Activated T-helper 1 cell treated with anti-CD3 and anti-CD28 coated beads, Interleukin-12 subunit alpha, Interleukin-12 subunit beta, Interleukin-2, Interleukin-4 antibody, amounts not matched to agents 30 ng/mL and 10 ng/mL and 1 ng/mL, durations not matched to agents 14 hours and 24 hours and 36 hours (primary cell): Measurements from ENCODE around the gene OCLN. TPM values are rescaled to one million over a fixed set of nuclear protein-coding genes. Genes with fewer than 3 reads are reported as not detected.
"Not testable (repeated sequence)": the region's sequence is repeated elsewhere in the genome, so short reads cannot be mapped to it uniquely, and the experiment has no call there.

ENCODE experiments used
- DNase-seq: peaks from one replicate; pipeline ENCODE4 v3.0.0; 2021; ENCODE audit warnings: low spot score
- H3K27ac Mint-ChIP-seq: one replicate; pipeline ENCODE4 v1.8.0; 2021; ENCODE audit warnings: mild to moderate bottlenecking, mixed read lengths
- H3K27me3 Mint-ChIP-seq: one replicate; pipeline ENCODE4 v1.8.0; 2022; ENCODE audit warnings: mild to moderate bottlenecking, moderate library complexity, mixed read lengths; ENCODE audit not compliant: insufficient read depth
- H3K36me3 Mint-ChIP-seq: one replicate; pipeline ENCODE4 v1.8.0; 2021; ENCODE audit warnings: low read depth, mixed read lengths
- H3K4me1 Mint-ChIP-seq: one replicate; pipeline ENCODE4 v1.8.0; 2021; ENCODE audit warnings: low read depth, mixed read lengths
- H3K4me3 Mint-ChIP-seq: one replicate; pipeline ENCODE4 v1.8.0; 2021; ENCODE audit warnings: mild to moderate bottlenecking, moderate library complexity, mixed read lengths
- H3K9me3 Mint-ChIP-seq: one replicate; pipeline ENCODE4 v1.8.0; 2021; ENCODE audit warnings: mixed read lengths
- intact Hi-C: fragments of 100-400 bp; cut with micrococcal nuclease; formaldehyde crosslinking; loops from one replicate; pipeline ENCODE4 v1.15.1; 2024
- total RNA-seq: library from RNA; stranded (reverse); gene quantifications from 2 replicates; pipeline ENCODE4 v1.2.3, GENCODE V29; 2022

Gene OCLN
- total RNA-seq, 1 donor from 2014 or later, result 0.10 TPM

DNA sequence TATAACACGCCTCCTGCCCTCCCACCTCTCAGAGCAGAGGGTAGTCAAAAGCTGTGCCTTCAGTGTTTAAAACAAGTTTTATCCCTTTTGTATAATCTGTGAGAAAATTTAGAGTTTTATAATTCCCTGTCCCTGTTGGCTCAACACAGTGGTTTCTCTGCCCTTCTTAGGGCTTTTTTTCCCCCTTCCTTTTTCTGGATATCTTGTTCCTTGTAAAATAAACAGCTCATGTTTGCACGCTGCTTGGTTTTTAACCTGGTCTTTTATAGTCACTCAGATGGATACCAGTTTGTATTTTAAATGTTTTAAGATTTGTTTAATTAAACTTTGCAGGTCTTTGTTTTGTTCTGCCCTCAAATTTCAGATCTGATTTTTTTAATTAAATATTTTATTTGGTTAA lies 26.7 kb downstream of the OCLN start:
- Mint-ChIP-seq H3K9me3 (no peaks in the 10 kb centered on the region), H3K4me3 (no peak overlapping the region), H3K27ac (no peak overlapping the region), H3K27me3 (no peaks in the 10 kb centered on the region), H3K36me3 (no peaks in the 10 kb centered on the region), H3K4me1 (no peaks in the 10 kb centered on the region)
- no peak for DNase-seq
- intact Hi-C loops, result no loop called here

- intact Hi-C loops, result no loop called here
- no peaks in the 10 kb centered on the region for H3K36me3 Mint-ChIP-seq
Measured at GRCh38 chr5:69522035-69522434, 29.4 kb downstream of the OCLN start.

GRCh38 chr5:69525490-69525889 lies 32.9 kb downstream of the OCLN start:
- H3K4me1 Mint-ChIP-seq, result no peaks in the 10 kb centered on the region
- no peak overlapping the region for H3K27ac Mint-ChIP-seq
- intact Hi-C loops, result no loop called here
- no peak overlapping the region for H3K4me3 Mint-ChIP-seq
- H3K27me3 Mint-ChIP-seq, result peaks cover 5% of the 10 kb centered on the region
- no peak for DNase-seq
- H3K9me3 Mint-ChIP-seq, result no peaks in the 10 kb centered on the region
- no peaks in the 10 kb centered on the region for H3K36me3 Mint-ChIP-seq

More at GRCh38 chr5:69522035-69522434, 29.4 kb downstream of the OCLN start:
- DNase-seq, result no peak
- no peaks in the 10 kb centered on the region for H3K9me3 Mint-ChIP-seq
- no peaks in the 10 kb centered on the region for H3K4me1 Mint-ChIP-seq
- H3K4me3 Mint-ChIP-seq, result no peak overlapping the region
- H3K27me3 Mint-ChIP-seq, result no peaks in the 10 kb centered on the region
- no peak overlapping the region for H3K27ac Mint-ChIP-seq

DNA sequence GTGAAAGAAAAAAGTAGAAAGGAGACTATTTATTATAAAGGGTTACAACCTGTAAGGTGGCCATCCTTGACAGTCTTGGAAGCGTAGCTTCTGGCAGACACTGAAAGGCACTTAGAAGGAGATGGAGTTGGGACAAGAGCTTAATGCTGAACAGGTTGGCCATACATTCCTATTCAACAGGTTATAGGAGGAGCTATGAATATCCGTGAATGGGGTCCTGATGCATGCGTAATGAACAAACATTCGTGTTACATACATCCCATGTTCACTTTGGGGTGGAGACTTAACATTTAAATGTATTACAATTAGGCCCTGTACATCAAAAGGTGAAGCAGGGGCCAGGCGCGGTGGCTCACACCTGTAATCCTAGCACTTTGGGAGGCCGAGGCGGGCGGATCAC lies 34.1 kb downstream of the OCLN start:
- no peak for DNase-seq
- Mint-ChIP-seq H3K4me1 (no peaks in the 10 kb centered on the region), H3K27me3 (peaks cover 5% of the 10 kb centered on the region), H3K27ac (no peak overlapping the region), H3K36me3 (no peaks in the 10 kb centered on the region), H3K4me3 (no peak overlapping the region), H3K9me3 (no peaks in the 10 kb centered on the region)
- intact Hi-C loops, result no loop called here

GRCh38 chr5:69527128-69527770 lies 34.7 kb downstream of the OCLN start:
- no peak for DNase-seq
- H3K27ac Mint-ChIP-seq, result no peak overlapping the region
- intact Hi-C loops, result no loop called here
- H3K4me3 Mint-ChIP-seq, result no peak overlapping the region
- H3K9me3 Mint-ChIP-seq, result no peaks in the 10 kb centered on the region
- peaks cover 5% of the 10 kb centered on the region for H3K27me3 Mint-ChIP-seq
- H3K36me3 Mint-ChIP-seq, result no peaks in the 10 kb centered on the region
- no peaks in the 10 kb centered on the region for H3K4me1 Mint-ChIP-seq

GRCh38 chr5:69528035-69528434 lies 35.4 kb downstream of the OCLN start:
- no peak for DNase-seq
- no peaks in the 10 kb centered on the region for H3K36me3 Mint-ChIP-seq
- H3K27ac Mint-ChIP-seq, result no peak overlapping the region
- no peaks in the 10 kb centered on the region for H3K9me3 Mint-ChIP-seq
- peaks cover 5% of the 10 kb centered on the region for H3K27me3 Mint-ChIP-seq
- no peaks in the 10 kb centered on the region for H3K4me1 Mint-ChIP-seq
- intact Hi-C loops, result no loop called here
- H3K4me3 Mint-ChIP-seq, result no peak overlapping the region

DNA sequence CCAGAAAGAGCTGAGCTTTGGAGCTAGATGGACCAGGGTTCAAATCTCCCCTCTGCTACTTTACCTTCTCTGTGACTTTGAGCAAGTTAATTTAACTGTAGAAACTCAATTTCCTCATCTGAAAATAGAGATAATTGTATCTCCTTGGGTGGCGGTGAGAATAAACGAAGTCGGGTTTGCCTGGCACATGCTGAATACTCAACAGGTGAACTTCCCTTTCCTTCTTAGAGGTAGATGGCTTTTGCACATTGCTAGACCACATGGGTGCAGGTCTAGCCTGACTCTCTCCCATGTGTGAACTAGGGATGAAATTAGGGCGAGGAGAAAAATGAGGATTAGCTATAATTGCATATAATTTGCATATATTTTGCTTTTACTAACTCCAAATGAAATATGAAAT lies 36.0 kb downstream of the OCLN start:
- Mint-ChIP-seq H3K27me3 (peaks cover 5% of the 10 kb centered on the region), H3K4me3 (no peak overlapping the region), H3K27ac (no peak overlapping the region), H3K36me3 (no peaks in the 10 kb centered on the region), H3K9me3 (no peaks in the 10 kb centered on the region), H3K4me1 (no peaks in the 10 kb centered on the region)
- intact Hi-C loops, result no loop called here
- DNase-seq, result no peak

DNA sequence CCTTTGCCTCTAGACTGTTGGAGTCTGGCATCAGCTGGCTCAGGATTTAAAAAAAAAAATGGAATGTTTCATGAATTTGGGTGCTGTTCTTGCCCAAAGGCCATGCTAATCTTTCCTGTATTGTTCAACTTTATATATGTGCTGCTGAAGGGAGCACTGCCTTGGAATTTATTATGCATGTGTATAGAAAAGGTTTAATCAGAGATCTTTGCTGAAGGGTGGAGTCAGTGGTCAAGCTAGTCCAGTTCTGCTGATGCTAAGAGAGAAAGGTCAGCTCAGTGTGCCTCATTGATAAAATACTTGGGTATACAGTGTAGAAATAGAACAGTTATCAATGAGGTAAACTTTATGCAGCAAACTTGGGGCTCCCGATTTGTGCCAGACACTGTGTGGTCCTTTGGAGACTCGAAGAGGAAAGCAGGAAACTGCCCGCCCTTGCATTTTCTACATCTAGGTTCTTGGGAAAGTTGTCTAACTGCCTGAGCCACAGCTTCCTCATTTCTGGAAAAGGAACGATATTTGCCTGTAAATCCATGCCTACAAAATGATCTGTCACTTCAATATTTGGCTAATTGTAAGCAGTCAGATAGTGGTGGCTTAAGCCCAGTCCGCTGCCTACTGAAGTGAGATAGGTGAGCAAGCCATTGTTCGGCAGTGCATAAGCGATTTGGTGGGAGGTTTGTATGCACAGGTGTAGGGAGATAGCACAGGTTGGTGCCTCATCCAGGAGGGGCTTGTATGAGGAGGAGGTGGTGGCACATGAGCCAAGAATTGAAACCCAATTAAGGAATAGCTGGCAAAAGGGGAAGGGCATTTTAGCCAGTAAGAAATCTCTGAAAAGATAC lies 38.2 kb downstream of the OCLN start:
- H3K27me3 Mint-ChIP-seq, result peaks cover 5% of the 10 kb centered on the region
- no peak overlapping the region for H3K27ac Mint-ChIP-seq
- no peaks in the 10 kb centered on the region for H3K36me3 Mint-ChIP-seq
- intact Hi-C loops, result no loop called here
- no peak overlapping the region for H3K4me3 Mint-ChIP-seq
- no peaks in the 10 kb centered on the region for H3K9me3 Mint-ChIP-seq
- no peaks in the 10 kb centered on the region for H3K4me1 Mint-ChIP-seq
- DNase-seq, result no peak

GRCh38 chr5:69531406-69531801 lies 38.8 kb downstream of the OCLN start:
- H3K27ac Mint-ChIP-seq, result no peak overlapping the region
- H3K36me3 Mint-ChIP-seq, result no peaks in the 10 kb centered on the region
- H3K4me3 Mint-ChIP-seq, result no peak overlapping the region

GRCh38 chr5:69537911-69538310 lies 45.3 kb downstream of the OCLN start:
- H3K36me3 Mint-ChIP-seq, H3K9me3 Mint-ChIP-seq, DNase-seq, H3K27me3 Mint-ChIP-seq, H3K4me1 Mint-ChIP-seq, H3K4me3 Mint-ChIP-seq, H3K27ac Mint-ChIP-seq, intact Hi-C loops: not testable (repeated sequence)

More at GRCh38 chr5:69531406-69531801, 38.8 kb downstream of the OCLN start:
- intact Hi-C loops, result no loop called here
- no peak for DNase-seq
- Mint-ChIP-seq H3K4me1 (no peaks in the 10 kb centered on the region), H3K27me3 (peaks cover 5% of the 10 kb centered on the region), H3K9me3 (no peaks in the 10 kb centered on the region)

DNA sequence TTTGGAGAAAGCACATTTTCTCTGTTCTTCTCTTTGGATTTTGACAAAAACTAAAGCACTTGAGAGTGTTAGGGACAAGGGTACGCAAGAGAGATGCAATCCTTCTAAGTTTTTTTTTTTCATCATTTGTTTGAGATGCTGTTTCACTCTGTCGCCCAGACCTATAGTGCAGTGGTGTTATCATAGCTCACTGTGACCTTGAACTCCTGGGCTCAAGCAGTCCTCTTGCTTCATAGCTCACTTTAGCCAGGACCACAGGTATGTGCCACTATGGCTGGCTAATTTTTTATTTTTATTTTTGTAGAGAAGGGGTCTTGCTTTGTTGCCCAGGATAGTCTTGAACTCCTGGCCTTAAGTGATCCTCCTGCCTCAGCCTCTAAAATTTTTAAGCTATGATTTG lies 46.1 kb downstream of the OCLN start:
- DNase-seq, H3K4me3 Mint-ChIP-seq, H3K9me3 Mint-ChIP-seq, H3K36me3 Mint-ChIP-seq, H3K27me3 Mint-ChIP-seq, H3K4me1 Mint-ChIP-seq, intact Hi-C loops, H3K27ac Mint-ChIP-seq: not testable (repeated sequence)

DNA sequence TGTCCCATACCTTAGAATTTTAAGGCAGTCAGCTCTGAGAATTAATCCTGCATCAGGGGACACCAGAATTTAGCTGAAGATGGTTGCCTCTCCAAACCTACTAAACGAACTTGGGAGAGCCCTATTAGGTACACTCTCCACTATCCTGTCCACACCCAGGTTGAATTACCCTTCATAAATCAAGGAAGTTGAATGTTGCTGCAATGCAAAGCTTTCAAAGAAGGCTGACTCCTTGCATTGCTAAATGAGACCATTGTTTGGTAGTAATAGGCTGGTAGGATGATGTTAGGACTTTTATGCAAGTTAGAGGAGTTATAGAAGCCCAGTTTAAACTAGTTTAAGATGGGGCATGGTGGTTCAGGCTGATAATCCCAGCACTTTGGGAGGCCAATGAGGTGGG lies 48.8 kb downstream of the OCLN start:
- H3K27ac Mint-ChIP-seq, H3K4me1 Mint-ChIP-seq, H3K4me3 Mint-ChIP-seq, intact Hi-C loops, H3K27me3 Mint-ChIP-seq, DNase-seq, H3K9me3 Mint-ChIP-seq, H3K36me3 Mint-ChIP-seq: not testable (repeated sequence)

GRCh38 chr5:69542838-69543618 lies 50.4 kb downstream of the OCLN start:
- H3K27ac Mint-ChIP-seq, H3K4me3 Mint-ChIP-seq, intact Hi-C loops, H3K9me3 Mint-ChIP-seq, H3K36me3 Mint-ChIP-seq, DNase-seq, H3K4me1 Mint-ChIP-seq, H3K27me3 Mint-ChIP-seq: not testable (repeated sequence)
